NCI-H524 treated with DMSO at 0.1 percent for 48 hours (cell line): ENCODE measurements around the gene ALDH7A1.
"Not testable (repeated sequence)": the region's sequence is repeated elsewhere in the genome, so short reads cannot be mapped to it uniquely, and the experiment has no call there.

Experiments used
- DNase-seq: peaks from one replicate; lab custom pipeline; 2025; lab: John Stamatoyannopoulos, UW

ALDH7A1 gene

GRCh38 chr5:126534553-126534952, 60.5 kb downstream of the ALDH7A1 start:
- DNase-seq: no peak

- DNase-seq: no peak
Measured at GRCh38 chr5:126531543-126532120, 63.4 kb downstream of the ALDH7A1 start.

DNA sequence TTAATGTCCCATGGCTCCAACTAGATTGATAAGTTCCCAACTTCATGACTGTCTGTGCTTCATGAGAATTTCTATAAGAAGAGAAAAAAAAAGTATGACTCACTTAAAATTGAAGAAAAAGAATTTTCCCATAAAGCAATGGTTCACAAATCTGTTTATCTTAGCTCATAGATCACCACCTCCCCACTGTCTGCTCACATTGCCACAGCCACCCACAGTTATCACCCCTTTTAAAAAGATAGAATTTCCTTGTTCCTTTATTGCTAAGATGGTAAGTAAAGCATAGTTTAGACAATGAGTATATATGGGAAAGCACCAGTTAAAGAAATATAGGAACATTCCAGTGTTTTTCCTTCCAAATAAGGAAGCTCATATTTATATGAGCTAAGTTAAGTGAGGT, 67.1 kb downstream of the ALDH7A1 start:
- DNase-seq: no peak

DNA sequence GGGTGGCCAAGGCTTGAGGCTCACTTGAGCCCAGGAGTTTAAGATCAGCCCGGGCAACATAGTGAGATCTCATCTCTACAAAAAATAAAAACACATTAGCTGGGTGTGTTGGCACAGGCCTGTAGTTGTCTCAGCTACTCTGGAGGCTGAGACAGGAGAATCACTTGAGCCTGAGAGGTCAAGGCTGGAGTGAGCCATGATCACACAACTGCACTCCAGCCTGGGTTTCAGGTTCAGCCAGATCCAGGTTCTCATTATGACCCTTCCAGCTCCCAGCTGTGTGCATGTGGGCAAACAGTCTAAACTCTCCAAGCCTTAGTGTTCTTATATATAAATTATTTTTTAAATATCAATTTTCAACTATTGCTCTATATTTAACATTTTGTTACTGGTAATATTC, 67.9 kb downstream of the ALDH7A1 start:
- DNase-seq: no peak

GRCh38 chr5:126526493-126526892, 68.5 kb downstream of the ALDH7A1 start:
- no peak for DNase-seq

- no peak for DNase-seq
Measured at GRCh38 chr5:126525630-126526245, 69.3 kb downstream of the ALDH7A1 start.

- no peak for DNase-seq
Measured at GRCh38 chr5:126523818-126524510, 71.1 kb downstream of the ALDH7A1 start.

DNA sequence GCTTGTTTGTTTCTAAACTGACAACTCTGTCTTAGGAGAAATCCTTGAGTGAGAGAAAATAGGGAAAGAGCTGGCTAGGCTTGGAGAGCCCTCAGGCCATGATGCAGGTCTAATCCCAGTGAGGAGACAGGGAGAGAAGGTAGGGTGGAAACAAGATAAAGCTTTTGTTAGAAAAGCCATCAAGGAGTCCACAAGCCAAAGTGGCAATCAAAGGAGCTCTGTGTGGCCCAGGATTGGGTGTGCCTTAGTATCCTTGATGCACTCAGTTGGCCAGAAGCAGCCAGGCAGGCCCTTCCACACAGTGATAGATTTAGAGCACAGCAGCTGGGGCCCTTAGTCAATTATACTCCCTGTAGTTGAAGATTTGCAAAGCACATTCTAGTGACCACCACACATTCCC, 73.9 kb downstream of the ALDH7A1 start:
- no peak for DNase-seq

DNA sequence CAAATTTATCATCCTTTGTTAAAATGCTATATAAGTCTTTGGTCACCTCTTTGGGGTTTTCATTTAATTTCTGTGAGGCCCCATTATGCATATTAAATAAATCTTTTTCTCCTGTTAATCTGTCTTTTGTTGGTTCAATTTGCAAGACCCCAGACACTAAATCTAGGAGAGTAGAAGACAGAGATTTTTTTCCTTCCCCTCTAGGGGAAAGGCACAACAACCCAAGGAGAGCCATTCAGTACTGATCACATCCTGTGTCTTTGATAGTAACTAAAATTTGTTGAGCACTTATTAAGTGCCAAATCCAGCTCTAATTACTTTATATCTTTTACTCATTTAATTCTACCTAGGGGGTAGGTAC, 74.4 kb downstream of the ALDH7A1 start:
- no peak for DNase-seq

DNA sequence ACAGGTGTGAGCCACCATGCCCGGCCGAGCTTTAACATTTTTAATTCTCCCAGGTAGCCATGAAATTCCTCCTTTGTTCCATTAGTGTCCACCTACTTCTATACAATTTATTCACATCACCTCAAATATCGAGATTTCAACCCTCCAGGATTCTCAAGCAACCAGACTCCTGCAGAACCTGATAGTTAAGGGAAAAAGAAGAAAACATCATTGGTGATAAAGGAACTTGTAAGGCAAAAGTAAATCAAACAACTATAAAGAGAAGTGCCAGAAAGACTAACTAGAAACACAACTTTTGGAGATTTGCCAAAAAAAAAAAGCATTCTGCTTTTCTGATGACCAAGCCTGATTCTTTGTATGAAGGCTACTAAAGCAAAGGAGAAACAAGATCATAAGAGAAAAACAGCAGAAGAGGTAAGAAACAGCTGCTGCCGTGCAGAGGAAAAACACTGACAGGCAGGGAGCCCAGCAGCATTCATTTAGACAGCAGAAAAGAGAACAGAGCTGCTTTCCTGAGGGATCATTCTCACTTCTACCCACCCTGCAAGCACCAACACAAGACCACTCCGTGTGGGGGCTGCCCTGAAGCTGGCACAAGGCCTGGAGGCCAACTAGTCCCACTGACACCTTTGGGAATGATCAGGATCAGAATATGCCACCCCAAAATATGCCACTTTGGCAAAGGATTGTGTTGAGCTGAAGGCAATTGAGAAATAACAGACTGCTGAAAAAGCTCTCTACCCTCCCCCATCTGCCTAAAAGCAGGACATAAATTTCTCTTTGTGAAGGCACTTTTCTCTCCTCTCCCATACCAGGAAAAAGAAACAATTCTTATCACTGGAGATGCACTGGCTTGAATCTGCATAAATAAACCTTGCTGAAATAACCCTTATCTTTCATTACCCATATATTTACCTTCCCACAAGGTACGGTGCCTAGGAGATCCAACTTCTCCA, 75.1 kb downstream of the ALDH7A1 start:
- no peak for DNase-seq

DNA sequence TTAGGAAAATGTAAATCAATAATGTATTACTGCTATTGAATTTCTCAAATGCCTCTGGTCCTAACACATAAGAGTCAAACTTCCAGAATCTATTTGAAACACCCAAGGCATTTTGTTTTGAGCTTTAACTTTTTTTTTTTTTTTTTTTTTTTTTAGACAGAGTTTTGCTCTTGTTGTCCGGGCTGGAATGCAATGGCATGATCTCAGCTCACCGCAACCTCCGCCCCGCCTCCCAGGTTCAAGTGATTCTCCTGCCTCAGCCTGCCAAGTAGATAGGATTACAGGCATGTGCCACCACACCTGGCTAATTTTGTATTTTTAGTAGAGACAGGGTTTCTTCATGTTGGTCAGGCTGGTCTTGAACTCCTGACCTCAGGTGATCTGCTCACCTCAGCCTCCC, 75.8 kb downstream of the ALDH7A1 start:
- not testable (repeated sequence) for DNase-seq

DNA sequence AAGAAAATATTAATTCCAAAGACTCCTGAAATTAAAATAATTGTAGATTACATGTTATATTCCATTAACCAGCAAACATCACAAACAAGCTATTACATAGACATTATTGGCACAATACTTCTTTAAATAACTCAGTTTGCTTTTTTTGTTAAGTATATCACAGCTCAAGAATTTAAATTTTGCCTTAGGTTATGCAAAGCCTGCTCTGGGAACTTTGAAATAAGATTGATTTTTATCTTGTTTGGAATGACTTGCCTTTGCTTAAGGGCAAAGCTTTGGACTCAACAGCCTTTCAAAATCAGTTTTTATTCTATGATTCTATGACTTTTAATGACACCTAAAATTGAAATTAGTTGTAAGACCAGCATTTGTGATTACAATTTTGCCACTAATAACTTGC, 78.2 kb downstream of the ALDH7A1 start:
- no peak for DNase-seq

DNA sequence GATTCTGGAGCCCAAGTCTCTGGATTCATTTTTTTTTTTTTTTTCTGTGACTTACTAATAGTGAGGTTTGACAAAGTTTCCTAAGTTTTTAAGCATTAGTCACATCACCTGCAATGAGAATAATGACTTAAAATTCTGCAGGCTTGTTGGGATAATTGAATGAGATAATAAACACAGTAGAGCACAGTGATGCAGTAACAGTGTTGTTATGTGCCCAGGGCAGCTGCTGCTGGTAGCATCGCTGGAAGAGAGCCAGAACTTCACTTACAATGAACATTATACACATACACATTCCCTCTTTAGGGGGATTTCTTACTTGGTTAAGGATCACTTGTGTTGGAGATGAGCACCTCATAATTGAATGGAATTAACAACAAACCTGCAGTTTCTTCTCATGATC, 78.9 kb downstream of the ALDH7A1 start:
- DNase-seq: peak; percentile 80

DNA sequence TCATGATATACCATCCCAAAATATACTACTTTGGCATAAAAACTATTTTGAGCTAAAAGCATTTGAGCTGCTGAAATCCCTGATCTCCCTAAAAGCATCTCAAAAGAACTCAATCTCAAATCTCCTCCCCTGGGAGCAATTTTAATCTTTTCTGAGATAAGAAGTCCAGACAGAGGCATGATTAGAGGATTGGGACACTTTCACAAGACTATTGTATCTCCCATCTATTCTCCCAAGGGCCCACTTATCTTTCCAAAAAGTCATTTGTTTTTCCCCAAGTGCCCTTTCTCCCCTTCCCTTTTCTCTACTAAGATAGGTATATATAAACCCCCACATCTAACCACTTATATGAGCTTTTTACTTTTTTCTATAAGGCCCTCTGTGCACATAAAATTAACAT, 79.7 kb downstream of the ALDH7A1 start:
- no peak for DNase-seq

GRCh38 chr5:126514558-126515141, 80.4 kb downstream of the ALDH7A1 start:
- DNase-seq: no peak

DNA sequence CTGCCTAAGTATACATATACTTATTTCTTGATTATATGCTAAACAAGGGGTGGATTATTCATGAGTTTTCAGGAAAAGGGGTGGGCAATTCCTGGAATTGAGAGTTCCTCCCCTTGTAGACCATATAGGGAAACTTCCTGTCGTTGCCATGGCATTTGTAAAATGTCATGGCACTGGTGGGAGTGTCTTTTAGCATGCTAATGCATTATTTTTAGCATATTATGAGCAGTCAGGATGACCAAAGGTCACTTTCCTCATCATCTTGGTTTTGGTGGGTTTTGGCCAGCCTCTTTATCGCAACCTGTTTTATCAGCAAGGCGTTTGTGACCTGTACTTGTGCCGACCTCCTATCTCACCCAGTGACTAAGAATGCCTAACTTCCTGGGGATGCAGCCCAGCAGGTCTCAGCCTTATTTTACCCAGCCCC, 80.9 kb downstream of the ALDH7A1 start:
- no peak for DNase-seq

DNA sequence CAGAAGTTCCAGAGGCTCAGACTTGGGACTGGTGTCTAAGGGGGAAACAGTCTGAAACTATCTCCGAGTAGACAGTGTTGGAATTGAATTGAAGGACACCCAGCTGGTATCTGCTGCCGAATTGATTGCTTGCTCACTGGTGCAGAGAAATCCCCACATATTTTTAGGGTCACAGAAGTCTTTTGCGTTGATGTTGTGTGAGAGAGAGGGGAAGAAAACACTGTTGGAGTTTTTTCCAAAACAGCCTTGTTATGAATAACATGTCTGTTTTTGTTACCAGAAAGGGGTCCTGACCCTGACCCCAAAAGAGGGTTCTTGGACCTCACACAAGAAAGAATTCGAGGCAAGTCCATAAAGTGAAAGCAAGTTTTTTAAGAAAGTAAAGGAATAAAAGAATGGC, 81.3 kb downstream of the ALDH7A1 start:
- DNase-seq: no peak

DNA sequence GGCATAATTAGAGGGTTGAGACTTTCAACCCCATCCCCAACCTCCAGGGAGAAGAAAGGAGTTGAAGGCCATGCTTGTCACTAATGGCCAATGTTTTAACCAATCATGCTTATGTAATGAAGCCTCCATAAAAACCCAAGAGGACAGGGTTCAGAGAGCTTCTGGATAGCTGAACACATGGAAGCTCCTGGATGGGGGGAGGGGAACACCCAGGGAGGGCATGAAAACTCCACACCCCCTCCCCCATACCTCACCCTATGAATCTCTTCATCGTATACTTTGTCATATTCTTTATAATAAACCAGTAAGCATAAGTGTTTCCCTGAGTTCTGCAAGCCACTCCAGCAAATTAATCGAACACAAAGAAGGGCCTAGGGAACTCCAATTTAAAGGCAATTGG, 81.7 kb downstream of the ALDH7A1 start:
- DNase-seq: no peak

DNA sequence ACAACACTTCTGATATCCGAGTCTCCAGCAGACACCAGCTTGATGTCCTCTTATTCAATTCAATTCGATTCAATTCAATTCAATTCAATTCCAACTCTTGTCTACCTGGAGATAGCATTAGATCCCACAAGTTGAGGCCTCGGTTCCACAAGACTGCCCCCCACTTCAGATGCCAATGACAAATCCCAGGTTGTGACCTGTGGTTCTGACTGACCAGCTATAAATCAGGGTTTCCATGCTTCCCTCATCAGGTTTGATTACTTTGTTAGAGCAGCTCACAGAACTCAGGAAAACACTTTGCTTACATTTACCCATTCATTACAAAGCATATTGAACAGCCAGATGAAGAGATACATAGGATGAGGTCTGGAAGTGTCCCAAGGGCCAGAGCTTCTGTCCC, 82.6 kb downstream of the ALDH7A1 start:
- no peak for DNase-seq

DNA sequence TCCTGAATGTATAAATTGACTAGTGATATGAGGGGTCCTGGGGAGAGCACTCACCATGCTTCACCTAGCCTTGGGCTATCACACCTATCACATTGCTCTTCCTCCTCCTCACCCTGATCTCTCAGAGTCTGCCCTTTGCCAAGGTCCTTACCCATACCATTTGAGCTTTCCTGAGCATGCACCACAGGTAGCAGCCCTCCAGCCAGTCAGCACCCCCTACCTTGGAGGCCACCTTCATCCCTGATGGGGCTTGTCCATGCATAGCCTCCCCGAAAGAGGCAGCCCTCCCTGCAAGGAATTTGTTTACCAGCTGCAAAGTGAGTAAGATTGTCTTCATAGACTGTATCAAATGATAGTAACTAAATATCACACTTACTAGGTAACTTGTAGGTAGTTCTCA, 83.1 kb downstream of the ALDH7A1 start:
- DNase-seq: no peak

DNA sequence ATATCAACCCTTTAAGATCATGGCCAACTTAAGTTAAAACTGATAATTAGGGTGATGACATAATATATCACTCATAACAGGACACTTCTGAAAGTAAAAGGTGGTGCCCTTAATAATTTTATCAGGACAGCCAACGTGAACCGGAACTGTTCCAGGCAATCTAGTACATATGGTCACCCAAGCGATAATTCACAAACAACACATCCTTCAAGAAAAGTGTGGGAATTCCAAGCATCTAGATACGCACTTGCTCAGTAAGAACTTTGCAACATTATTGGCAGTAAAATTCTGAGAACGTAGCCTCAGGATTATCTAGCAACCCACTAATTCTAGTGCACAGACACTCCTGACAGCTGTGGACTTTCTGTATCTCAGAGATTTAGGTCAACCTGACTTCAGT, 85.7 kb downstream of the ALDH7A1 start:
- no peak for DNase-seq

GRCh38 chr5:126508962-126509279, 86.1 kb downstream of the ALDH7A1 start:
- DNase-seq: no peak
